ENCODE measurements around the gene PRR15. TPM values are rescaled to one million over a fixed set of nuclear protein-coding genes. Genes with fewer than 3 reads are reported as not detected.

Gene PRR15
- total RNA-seq, 1 experiment from 2014 or later = 2.9 TPM

GRCh38 chr7:29523728-29524127, 39.9 kb upstream of the PRR15 start:
- TF ChIP-seq EZH2 (IDR thresholded peaks at IDR 0.05) (no peak), CEBPB (IDR thresholded peaks at IDR 0.05; ENCODE audit: low read depth) (no peak), ELF1 (IDR thresholded peaks at IDR 0.05; ENCODE audit: borderline replicate concordance, low read depth) (no peak), SP1 (IDR thresholded peaks at IDR 0.05; ENCODE audit: low read depth) (no peak), POLR2AphosphoS5 (IDR thresholded peaks at IDR 0.05; ENCODE audit: low read depth, low read length) (no peak), JUND (IDR thresholded peaks at IDR 0.05) (no peak), CBX3 (IDR thresholded peaks at IDR 0.05; ENCODE audit: low read depth) (no peak), EZH2phosphoT487 (IDR thresholded peaks at IDR 0.05; ENCODE audit: borderline replicate concordance) (no peak)
- TF ChIP-seq, protein P1, sequence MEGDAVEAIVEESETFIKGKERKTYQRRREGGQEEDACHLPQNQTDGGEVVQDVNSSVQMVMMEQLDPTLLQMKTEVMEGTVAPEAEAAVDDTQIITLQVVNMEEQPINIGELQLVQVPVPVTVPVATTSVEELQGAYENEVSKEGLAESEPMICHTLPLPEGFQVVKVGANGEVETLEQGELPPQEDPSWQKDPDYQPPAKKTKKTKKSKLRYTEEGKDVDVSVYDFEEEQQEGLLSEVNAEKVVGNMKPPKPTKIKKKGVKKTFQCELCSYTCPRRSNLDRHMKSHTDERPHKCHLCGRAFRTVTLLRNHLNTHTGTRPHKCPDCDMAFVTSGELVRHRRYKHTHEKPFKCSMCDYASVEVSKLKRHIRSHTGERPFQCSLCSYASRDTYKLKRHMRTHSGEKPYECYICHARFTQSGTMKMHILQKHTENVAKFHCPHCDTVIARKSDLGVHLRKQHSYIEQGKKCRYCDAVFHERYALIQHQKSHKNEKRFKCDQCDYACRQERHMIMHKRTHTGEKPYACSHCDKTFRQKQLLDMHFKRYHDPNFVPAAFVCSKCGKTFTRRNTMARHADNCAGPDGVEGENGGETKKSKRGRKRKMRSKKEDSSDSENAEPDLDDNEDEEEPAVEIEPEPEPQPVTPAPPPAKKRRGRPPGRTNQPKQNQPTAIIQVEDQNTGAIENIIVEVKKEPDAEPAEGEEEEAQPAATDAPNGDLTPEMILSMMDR (IDR thresholded peaks at IDR 0.05 in 2 of 3, conservative IDR thresholded peaks at IDR 0.05 in 1 of 3; ENCODE audit: borderline replicate concordance in 1 of 3, insufficient read depth in 1 of 3, low read depth in 2 of 3, low read length in 2 of 3) = no peak
- TF ChIP-seq, protein P2, sequence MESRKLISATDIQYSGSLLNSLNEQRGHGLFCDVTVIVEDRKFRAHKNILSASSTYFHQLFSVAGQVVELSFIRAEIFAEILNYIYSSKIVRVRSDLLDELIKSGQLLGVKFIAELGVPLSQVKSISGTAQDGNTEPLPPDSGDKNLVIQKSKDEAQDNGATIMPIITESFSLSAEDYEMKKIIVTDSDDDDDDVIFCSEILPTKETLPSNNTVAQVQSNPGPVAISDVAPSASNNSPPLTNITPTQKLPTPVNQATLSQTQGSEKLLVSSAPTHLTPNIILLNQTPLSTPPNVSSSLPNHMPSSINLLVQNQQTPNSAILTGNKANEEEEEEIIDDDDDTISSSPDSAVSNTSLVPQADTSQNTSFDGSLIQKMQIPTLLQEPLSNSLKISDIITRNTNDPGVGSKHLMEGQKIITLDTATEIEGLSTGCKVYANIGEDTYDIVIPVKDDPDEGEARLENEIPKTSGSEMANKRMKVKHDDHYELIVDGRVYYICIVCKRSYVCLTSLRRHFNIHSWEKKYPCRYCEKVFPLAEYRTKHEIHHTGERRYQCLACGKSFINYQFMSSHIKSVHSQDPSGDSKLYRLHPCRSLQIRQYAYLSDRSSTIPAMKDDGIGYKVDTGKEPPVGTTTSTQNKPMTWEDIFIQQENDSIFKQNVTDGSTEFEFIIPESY (IDR thresholded peaks at IDR 0.05; ENCODE audit: extremely low read depth, insufficient replicate concordance, low read length) = no peak
- CTCF ChIA-PET = no interaction called here
- intact Hi-C loops (cut with micrococcal nuclease) = no loop called here

More at GRCh38 chr7:29523728-29524127, 39.9 kb upstream of the PRR15 start:
- DNase-seq (ENCODE audit: low read depth, low spot score) (no peak), ATAC-seq (no peak)
- H3K36me3 ChIP-seq (ENCODE audit: control insufficient read depth in 1 of 2, insufficient read depth in 2 of 2, low read length in 2 of 2) = no peaks in the 10 kb centered on the region
- H3K4me1 ChIP-seq (ENCODE audit: control insufficient read depth in 1 of 2, insufficient read depth in 2 of 2, low read length in 2 of 2) = no peaks in the 10 kb centered on the region
- H3K27ac ChIP-seq (ENCODE audit: low read depth, low read length) = no peak overlapping the region
- ChIA-PET RAD21 (ENCODE audit: low non-redundant PET in 1 of 2, low total read pairs in 2 of 2, uncharacterized antibody in 2 of 2, unreplicated experiment in 2 of 2) (no interaction called here), POLR2A (no interaction called here)
- H3K4me2 ChIP-seq (ENCODE audit: low read length) = no peak overlapping the region
- H3K27me3 ChIP-seq (ENCODE audit: insufficient read depth, low read length) = no peaks in the 10 kb centered on the region
- H3K79me2 ChIP-seq (ENCODE audit: insufficient read depth, low read length) = no peaks in the 10 kb centered on the region
- H4K20me1 ChIP-seq (ENCODE audit: insufficient read depth) = no peaks in the 10 kb centered on the region
- no peak overlapping the region for H2AFZ ChIP-seq (ENCODE audit: low read depth, low read length, poor library complexity, severe bottlenecking)
- no peaks in the 10 kb centered on the region; a peak in 1 of 4 replicates for H3K9me3 ChIP-seq (ENCODE audit: control insufficient read depth in 1 of 2, insufficient read depth in 1 of 2, low read depth in 1 of 2, low read length in 2 of 2)
- no TSS peak for BruUV-seq (replicated peaks)
- no peaks in the 10 kb centered on the region for H3K9me2 ChIP-seq (ENCODE audit: insufficient read depth)
- no peak overlapping the region for H3K4me3 ChIP-seq (replicated peaks in 1 of 2; ENCODE audit: low read depth in 1 of 2, low read length in 2 of 2)
- no peak overlapping the region for H3K9ac ChIP-seq (ENCODE audit: low read length)
